RPMI7951 (cell line): ENCODE data around the gene SPAG16. TPM values are rescaled to one million over a fixed set of nuclear protein-coding genes. Genes with fewer than 3 reads are reported as not detected.
"Not testable (repeated sequence)": the region's sequence is repeated elsewhere in the genome, so short reads cannot be mapped to it uniquely, and the experiment has no call there.

Source experiments
- DNase-seq: peaks from one replicate; pipeline ENCODE4 v3.0.0-alpha.2; 2012; ENCODE audit warnings: low read depth
- total RNA-seq: library from RNA; depleted of rRNA; stranded (reverse); fragments of >200 nt; shearing (Covaris generic); gene quantifications from 2 replicates; pipeline ENCODE4 v1.2.3, GENCODE V29; 2014

Gene SPAG16
- total RNA-seq, 1 experiment from 2014 or later: 29.9 TPM

DNA sequence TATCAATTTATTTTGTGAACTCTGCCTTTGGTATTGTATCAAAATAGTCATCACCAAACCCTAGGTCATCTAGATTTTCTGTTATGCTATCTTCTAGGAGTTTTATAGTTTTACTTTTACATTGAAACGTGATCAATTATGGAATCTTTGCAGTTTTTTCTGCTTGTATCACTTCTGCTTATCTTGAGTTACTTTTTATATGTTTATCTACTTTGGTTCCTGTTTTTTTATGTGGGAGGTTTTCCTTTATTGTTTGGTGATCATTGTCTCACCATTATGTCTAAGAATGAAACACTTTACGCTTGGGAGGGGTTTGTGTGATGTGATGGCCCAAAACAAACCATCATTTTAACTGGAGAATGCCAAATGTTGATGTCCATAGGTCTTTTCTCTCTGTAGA, 261.2 kb downstream of the SPAG16 start:
- no peak for DNase-seq

DNA sequence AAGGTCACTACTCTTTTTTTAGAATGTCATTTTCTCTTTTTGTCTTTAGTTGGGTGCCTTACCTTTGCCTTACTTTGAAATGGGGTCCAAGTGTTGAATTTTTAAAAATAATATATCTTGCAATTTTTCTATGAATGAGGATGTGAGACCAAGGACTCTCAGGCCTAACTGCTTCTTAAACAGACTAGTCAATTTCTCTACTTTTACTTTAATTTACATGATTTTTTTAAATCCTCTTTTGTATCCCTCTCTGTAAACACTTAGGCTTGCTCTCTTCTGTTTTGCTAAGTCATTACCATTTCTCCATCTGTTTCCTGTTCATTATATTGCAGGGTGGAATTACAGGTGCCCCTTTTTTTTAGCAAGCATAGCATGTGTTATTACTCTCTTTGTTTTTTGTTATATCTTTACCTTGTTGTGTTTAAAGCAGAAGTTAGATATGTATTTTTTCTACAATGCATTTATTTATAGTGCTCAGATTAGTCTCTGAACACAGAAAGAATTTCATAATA, 261.8 kb downstream of the SPAG16 start:
- DNase-seq: no peak

DNA sequence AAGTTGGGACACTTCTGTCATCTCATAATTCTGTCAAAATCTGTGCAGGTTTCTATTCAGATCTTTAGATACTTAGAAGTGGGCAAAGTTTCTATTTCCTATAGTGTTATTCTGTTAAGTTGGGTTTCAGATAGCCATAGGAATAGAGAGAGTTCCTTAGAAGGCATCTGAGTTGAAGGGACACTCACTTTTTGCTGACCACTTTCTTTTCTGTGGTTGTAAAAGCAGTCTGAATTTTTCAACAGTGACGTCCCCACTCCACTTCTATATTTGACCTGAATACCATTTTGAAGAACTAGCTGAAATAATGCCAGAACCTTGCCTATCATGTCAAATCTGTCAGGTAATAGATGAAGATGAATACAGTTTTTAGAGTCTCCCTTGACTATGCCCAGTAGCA, 267.3 kb downstream of the SPAG16 start:
- DNase-seq: no peak

DNA sequence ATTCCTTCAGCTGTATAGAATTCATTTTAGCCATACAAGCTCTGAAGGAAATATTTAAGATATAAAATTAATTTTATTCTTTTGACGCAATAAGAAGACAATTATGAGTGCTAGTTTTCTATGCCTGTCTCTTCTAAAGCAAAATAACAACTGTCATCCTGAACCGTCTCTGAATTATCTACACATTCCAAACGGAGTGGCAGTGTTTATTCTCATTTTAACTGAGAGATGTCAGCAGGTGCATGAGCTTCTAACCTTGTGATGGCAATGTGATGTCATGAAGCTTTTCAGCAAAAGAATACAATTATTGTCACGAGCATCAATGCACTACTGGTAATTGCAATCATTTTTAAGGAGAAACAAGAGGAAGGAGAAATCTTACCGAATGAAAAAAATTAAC, 274.8 kb downstream of the SPAG16 start:
- DNase-seq: no peak

DNA sequence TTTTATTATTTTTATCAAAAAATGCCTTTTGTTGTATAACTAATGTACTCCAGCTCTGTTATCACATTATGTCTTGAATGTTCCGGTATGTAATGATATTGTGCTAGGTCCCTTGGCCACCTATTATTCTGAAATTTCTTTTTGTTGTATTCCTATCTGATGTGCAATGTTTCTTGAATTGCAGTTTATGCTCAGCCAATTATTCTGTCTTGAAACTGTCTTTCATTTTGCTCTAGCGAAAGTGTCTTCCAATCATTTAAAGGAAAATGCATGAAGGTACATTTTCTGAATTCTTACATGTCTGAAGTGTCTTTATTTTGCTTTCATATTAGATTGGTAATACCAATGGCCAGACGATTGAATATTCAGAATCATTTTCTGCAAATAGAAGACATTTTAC, 277.5 kb downstream of the SPAG16 start:
- no peak for DNase-seq

DNA sequence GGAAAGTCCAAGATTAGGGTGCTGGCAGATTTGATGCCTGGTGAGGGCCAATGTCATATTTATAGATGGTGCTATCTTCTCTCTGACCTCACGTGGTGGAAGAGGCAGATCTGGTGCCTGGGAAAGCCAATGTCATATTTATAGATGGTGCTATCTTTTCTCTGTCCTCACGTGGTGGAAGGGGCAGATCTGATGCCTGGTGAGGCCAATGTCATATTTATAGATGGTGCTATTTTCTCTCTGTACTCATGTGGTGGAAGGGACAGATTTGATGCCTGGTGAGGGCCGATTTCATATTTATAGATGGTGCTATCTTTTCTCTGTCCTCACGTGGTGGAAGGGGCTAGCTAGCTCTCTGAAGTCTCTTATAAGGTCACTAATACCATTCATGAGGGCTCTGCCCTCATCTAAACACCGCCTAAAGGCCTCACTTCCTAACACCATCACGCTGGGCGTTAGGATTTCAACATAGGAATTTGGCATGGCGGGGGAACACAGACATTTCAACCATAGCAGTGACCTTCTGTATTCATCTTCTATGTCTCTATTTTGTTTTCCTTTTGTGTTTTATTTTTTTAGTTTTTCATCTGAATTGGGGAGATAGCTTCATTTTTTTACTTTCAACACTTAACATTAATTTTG, 278.4 kb downstream of the SPAG16 start:
- DNase-seq: no peak

DNA sequence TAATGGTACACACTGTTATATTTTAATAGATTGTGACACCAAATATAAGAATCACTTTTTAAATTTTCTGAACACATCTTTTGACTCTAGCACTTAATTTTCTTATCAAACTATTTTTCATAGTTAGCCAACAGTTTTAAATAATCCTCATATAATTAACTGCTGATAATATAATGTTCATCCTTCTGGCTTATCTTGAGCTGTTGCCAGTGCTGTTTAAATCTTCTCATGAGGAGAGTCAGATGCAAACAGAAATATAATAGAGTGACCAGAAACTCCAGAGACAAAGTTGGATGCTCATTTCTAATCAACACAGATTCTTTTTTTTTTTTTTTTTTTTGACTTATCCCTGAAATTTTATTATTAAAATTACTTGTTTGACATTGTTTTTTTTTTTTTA, 282.6 kb downstream of the SPAG16 start:
- DNase-seq: no peak

DNA sequence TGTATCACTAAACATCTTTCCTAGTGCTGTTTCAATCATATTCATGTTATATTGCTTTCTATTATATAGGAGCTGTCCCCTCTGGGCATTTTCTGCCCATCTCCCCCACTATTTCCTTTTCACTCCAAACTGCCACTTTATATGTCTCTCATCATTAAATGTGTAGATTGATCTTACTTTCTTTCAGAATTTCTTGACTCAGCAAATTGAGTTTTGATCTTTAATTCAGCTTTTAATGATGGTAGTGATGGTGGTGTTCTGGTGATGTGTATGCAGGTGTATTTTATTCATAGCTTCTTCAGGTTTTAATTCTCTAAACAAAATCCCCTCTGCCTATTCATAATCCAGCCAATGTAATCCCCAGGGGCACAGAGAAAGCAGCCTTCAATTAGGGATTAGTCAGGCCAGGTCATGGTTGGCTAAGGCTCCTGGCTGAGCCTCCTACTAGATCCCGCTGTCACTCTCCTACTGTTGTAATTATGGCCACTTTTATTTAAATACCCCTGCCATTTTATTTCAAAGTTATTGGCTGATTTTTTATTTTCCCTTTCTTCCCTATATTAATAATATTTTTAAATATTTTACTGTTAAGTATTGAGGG, 325.4 kb downstream of the SPAG16 start:
- no peak for DNase-seq

DNA sequence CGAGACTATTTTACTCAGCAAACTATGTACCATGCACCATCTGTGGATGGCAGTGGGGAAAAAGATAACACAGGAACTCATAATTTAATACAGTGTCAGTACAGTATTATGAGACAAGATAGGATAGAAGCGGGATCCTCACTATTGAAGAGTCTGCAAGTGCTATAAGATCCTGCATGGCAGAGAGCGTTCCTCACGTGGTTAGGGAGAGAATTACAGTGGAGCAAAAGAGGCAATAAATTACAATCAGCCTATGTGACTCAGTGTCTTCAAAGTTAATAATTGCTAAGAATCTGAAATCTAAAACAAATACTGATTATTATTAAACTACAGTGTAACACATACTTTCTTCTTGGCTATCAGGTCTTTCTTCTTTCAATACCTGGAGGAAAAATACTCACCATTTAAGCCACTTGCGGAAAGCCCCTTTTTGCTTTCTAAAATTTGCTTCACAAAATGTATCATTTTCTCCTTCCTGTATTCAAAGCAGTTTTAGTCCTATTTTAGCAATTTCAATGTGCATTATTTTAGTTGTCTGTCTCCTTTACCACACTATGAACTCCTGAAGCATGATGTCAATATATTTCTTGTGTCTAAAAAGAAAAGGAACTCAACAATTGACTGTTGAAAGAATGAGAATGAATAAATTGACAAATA, 342.9 kb downstream of the SPAG16 start:
- DNase-seq: no peak

DNA sequence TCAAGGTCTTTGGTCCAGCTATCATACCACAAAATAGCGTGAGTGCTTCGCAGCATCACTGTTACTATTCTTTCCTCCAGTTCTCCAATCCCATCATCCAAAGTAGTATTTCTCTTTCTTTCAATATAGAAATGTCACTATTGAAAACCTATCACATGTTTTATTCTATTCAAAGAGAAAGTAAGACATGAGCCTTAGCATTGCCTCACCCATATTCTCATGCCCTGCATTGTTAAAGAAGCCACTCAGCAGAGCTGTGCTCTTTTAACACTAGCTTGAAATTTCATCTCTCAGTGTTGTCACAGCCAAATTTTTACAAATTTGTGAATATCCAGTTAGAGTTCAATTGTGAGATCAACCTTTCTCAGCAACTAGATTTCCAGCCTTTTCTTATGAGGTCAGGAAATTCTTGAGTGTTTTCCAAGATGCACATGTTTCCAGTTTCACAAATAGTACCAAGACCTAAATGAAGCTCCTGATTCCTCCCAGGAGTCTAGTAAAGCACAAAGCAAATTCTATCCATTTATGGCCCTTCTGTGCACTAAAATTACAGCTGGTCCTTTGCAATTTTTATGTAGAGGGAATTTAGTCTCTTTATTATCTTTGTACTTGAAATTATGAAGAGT, 343.7 kb downstream of the SPAG16 start:
- no peak for DNase-seq

DNA sequence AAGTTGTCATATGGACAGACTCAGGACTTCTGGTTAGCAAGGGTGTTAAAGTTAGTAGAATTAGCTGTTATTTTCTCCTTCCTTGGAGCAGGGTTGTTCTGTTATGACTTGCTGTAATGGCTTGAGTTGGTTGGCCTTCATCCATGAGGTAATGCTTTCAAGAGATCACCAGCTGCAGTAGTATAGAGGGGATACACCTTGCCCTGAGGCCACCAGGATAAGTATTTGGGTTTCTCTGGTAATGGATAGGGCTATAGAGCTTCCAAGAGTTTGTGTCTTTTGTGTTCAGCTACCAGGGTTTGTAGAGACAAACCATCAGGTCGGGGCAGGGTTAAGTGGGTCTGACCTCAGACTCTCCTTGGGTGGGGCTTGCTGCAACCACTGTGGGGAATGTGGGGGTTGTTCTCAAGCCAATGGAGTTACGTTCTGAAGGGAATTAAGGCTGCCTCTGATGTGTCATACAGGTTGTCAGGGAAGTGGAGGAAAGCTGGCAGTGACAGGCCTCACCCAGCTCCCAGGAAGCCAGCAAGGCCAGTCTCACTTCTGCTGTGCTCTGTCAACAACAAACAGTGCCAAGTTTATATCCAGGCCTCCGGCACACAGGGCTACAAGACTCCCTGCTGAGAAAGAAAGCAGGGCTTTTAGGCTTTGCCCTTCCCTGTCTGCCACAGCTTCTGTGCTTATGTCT, 356.6 kb downstream of the SPAG16 start:
- no peak for DNase-seq

DNA sequence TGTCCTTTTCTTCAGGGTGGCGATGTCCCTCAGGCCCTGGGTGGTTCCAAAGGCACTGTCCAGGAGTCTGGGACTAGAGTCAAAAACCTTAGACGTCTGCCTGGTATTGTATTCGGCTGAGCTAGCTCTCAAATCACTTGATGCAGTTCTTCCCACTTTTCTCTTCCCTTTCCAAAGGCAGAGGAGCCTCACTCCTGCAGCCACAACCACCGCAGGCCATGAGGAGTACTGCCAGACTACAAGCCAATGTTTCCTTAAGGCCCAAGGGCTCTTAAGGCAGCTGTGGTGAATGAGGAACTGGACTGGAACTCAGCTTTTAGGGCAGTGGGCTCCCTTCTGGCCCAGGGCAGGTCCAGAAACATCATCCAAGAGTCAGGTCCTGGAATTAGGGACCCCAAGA, 360.7 kb downstream of the SPAG16 start:
- DNase-seq: no peak

DNA sequence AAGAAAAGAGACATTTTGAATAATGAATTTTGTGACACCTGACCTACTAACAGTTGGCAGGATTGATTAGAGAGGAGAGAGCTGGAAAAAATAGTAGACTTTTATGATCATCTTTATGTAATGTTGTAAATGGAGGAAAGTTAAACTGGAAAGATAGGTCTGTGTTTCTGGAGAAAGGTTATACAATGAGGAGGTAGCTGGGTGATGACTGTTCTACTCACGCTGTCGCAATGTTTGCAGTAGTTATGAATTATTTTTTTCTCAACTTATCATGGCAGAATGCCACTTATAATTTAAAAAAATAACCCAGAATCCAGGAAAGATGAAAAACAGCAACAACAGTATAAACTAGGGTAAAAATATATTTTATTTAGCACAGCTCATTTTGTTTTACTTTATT, 364.9 kb downstream of the SPAG16 start:
- no peak for DNase-seq

DNA sequence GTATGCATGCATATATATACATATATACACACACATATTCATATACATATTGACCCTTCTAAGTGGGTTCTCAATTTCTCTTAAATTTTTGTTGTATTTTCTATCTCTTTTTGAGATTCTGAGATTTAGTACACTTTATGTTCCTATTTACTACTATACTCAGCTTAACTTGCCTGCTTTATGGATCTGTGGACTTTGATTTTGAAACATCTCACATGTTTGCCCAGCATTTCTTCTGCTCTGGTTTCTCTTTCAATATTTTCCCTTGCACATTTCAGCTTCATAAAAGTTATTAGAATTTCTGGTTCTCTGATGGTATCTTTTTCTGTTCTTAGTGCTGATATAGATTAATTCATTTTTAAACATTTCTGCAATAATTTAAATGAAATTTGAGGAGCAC, 380.6 kb downstream of the SPAG16 start:
- no peak for DNase-seq

DNA sequence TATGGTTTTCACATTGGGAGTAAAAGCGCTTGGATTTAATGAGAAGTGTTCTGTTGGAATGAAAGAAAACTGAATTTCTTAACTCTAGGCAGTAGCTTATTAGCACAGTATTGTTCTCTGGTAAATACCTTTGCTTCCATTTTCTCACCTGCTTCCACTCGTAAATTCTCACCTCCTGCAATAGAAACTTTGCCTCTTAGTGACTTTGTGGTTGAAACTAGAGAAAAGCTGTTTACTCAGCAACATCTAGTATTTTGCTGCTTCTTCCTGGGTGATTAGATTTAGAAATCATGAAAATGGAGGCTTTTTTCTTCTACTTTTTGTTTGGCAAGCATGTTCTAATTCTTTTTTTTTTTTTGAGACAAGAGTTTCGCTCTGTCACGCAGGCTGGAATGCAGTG, 385.4 kb downstream of the SPAG16 start:
- DNase-seq: no peak

DNA sequence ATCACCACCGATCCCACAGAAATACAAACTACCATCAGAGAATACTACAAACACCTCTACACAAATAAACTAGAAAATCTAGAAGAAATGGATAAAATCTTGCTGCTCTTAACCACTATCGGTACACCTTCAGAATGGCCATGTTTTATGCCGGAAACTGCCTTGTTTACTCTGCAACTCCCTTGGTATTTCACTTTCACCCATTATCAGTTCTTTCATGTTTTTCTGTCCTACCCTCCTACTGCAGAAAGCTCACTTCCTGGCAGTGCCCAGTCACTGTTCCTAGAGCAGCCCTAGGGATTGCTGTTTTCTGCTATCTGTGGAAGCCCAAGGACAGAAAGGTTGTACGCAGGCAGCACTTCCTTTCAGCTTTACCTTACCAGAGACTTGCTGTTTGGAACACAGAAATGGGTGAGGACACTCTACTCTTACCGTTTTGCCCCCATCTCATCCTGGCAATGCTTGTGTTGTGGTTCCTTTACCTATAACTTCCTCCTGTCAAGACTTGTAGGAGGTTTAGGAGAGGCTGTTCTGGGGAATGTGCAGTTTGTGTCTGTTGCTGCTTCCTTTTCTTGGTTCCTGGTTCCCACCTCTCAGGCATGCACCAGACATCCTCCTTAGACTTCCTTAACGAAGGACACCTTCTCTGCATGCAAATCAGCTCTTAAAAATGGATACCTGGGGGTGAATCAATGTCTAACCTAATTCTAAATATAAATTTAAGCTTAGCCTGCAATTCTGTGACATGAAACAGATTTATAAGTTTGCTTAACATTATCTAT, 394.4 kb downstream of the SPAG16 start:
- DNase-seq: no peak

DNA sequence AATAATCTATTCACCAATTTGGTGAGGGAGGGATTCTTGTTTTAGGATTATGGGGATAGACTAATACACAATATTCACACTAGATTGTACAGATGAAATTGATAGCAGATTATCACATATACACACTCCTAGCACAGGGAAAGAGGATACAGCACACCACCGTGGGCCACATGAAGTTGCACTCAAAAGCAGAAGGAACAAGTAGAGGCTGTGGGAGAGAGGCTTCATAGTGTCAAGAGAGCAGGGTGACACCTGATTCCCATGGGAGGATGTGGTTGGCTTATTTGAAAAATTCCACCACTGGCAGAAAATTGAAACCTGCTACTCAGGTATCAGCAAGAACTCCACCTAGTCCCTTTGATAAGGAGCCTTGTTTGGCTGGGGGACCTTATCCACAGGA, 395.6 kb downstream of the SPAG16 start:
- no peak for DNase-seq

DNA sequence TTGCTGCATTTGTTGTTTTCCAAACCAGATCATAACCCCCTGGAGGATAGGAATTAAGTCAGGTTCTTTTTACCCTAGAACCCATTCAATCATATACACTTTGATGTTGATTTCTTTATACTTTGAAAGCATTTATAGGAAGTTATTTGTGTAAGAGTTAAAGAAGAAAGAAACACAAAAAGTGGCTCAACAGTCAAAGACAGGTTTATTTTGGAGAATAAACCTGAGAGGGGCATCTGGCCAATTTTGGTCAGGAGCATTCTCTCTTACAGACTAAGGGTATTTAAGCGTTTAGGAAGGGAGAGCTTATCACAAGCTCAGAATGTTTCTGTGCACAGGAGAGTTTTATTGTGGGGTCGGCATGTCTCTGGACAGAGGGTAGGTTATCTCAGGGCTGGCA, 398.0 kb downstream of the SPAG16 start:
- no peak for DNase-seq

DNA sequence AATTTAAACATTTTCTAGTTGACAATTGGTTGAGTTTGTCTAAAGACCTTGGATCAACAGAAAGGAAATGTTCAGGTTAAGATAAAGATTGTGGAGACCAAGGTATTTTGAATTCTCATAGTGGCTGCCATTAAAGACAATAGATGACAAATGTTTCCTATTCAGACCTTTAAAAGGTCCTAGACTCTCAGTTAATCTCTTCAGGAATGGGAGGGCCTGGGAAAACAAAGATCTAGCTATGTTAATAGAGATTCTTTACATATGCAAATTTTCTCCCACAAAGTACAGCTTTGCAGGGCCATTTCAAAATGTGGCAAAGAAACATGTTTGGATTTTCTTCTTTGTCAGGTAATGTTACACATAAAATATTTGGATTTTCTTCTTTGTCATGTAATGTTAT, 403.9 kb downstream of the SPAG16 start:
- no peak for DNase-seq

DNA sequence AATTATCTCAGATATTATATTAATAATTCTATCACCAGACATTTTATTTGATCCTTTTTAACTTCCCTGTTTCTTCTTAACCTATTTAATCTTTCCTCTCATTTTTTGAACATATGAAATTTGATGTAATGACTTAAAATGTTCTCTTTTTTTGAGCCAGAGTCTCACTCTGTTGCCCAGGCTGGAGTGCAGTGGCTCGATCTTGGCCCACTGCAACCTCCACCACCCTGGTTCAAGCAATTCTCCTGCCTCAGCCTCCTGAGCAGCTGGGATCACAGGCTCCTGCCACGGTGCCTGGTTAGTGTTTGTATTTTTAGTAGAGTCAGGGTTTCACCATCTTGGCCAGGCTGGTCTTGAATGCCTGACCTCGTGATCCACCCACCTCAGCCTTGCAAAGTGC, 404.6 kb downstream of the SPAG16 start:
- not testable (repeated sequence) for DNase-seq

DNA sequence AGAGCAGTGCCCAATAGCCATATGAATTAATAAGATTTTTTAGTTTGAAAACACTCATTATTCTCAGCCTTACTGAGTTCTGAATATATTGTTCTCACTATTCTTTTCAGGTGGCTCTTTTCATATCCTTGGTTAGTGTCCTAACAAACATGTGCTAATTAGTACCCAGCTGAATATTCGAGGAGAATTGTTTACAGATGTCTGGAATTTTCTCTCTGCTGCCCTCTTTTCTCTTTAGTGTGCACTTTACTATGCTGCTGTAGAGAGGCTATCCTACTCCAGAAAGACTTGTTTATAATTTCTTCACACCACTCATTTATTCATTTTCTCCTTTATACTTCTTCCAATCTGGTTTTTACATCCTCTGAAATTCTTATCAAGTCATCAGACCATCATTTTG, 405.3 kb downstream of the SPAG16 start:
- no peak for DNase-seq
